LoVo (cell line): ENCODE measurements around the gene C17orf113.
"Not testable (repeated sequence)": the region's sequence is repeated elsewhere in the genome, so short reads cannot be mapped to it uniquely, and the experiment has no call there.

Source experiments
- DNase-seq: peaks from one replicate; pipeline ENCODE4 v3.0.0-alpha.2; 2016; ENCODE audit warnings: low spot score

The C17orf113 gene

GRCh38 chr17:42016941-42017865 is 33.2 kb downstream of the C17orf113 start, which contains the start of gene DNAJC7:
Gene DNAJC7 (minus strand): TSS chr17:42017439. CDS start chr17:42017416, 23 bp downstream.
- peak; percentile 90 for DNase-seq

GRCh38 chr17:42016411-42016831 is 34.0 kb downstream of the C17orf113 start:
- peak; percentile 19 for DNase-seq

DNA sequence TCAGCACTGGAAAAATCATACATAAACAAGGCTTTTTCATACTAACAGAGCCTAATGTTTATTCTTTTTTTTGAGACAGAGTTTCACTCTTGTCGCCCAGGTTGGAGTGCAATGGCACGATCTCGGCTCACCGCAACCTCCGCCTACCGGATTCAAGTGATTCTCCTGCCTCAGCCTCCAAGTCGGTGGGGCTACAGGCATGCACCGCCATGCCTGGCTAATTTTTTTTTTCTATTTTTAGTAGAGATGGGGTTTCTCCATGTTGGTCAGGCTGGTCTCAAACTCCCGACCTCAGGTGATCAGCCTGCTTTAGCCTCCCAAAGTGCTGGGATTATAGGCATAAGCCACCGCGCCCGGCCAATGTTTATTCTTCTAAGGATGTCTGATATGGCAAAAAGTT is 36.7 kb downstream of the C17orf113 start:
- not testable (repeated sequence) for DNase-seq

- DNase-seq, result not testable (repeated sequence)
These were observed 38.0 kb downstream of the C17orf113 start for GRCh38 chr17:42012363-42012762.

GRCh38 chr17:42010898-42011516 is 39.4 kb downstream of the C17orf113 start:
- no peak for DNase-seq

DNA sequence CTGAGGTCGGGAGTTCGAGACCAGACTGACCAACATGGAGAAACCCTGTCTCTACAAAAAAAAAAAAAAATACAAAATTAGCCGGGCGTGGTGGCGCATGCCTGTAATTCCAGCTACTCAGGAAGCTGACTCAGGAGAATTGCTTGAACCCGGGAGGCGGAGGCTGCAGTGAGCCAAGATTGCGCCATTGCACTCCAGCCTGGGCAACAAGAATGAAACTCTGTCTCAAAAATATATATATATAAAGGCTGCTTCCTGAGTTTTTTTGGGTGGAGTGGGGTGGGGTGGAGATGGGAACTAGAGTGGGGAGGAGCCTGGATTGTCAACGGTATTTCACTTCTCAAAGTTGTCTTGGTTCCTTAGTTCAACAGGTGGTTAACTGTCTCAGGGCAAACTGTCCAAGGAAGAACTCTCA is 40.1 kb downstream of the C17orf113 start:
- not testable (repeated sequence) for DNase-seq

GRCh38 chr17:42009170-42009569 is 41.2 kb downstream of the C17orf113 start:
- no peak for DNase-seq

DNA sequence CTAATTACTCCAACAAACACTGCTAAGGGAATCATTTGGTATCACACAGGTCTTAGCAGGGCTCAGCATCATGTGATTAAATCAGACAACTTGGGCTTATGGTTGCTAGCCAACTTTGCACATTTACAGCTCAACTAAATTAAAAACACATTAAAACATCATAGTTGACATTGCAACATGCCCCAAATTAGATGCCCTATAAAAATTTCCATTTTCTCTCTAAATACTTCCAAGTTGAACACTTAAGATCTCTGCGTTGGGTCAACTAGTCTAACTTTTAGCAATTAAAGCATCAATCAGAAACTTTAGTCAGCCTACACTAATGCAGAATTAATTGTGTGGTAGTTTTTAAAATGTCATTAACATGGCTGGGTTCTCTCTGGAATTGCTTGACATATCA is 45.2 kb downstream of the C17orf113 start:
- DNase-seq, result no peak

DNA sequence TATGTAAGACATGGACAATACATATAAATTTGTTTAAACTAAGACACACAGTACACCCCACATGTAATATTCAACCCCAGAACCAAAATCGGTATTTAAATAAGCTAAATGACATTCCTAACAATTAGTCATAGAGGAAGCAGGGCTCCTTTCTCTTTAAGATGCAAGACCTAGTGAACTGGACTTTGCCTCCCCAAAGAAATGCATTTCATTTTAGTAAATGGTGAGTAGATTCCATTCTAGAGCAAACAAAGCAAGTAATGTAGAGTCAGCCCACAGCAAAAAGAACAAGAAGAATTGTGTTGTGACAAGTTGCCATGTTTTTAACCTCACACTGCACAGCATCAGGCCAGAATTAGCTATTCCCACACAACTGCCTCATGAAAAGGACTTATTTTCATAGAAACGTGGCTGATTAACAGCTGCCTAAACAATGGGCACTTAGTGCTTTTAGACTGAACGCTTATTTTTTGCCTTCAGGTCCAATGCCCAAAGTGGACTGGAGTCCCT is 47.6 kb downstream of the C17orf113 start:
- DNase-seq, result peak; percentile 30

DNA sequence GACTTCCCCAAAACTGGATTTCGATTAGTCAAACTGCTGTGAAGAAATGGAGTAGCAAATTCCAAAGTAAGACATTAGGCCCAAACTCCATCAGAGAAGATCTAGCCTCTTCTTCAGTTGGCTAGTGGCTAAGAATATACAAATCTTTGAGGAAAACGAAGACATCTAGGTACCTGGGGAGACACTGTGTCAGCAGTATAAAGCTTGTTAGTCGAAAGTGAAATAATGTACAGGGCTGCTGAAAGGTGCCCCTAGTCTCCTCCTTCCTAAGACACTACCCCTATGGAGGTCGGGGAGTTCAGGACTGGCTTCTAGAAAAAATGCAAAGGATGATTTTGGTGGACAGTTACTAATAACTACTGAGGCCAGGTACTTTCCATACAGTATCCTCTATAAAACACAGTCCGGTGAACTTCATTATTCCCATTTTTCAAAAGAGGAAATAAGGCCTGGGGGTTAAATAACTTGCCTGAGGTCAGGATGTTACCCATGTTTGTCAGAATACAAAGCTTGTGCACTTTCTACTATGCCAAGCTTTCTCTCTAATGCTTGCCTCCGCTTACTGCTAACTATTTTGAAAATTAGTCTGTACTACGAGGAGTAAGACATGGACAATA is 48.1 kb downstream of the C17orf113 start:
- DNase-seq, result no peak

GRCh38 chr17:42001729-42002128 is 48.7 kb downstream of the C17orf113 start:
- DNase-seq, result no peak

DNA sequence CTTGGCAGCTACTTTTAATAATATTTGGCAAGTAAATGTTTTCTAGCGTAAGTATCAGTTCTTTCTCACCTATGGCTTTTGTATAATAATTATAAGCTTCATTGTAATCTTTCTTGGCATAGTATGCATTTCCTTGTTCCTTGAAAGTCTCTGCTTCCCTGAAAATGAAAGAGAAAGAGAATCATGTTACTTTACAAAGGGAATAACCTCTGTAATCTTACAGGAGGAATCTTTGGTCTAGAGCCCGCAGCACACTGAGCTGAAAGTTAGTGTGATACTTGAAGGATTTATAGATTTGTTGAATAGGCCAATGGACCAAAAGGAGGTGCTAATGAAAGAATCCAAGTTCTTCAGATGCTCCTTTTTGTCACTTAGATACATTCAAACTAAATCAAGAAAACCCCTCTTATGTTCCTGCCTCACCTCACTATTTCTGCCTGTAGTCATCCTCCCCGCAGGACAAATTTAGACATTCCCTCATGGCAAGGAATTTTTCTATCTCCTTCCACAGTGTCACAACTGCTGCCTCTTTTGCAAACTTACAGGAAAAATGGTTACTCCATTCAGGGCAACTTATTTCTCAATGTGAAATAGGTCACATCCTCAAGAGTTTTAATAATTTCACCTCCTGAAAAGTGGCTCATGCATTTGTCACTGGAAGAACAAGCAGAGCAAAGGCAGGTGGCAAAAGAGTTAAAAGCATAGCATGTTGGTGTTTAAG is 49.8 kb downstream of the C17orf113 start:
- no peak for DNase-seq

- no peak for DNase-seq
These were observed 51.9 kb downstream of the C17orf113 start for GRCh38 chr17:41998497-41998896.

DNA sequence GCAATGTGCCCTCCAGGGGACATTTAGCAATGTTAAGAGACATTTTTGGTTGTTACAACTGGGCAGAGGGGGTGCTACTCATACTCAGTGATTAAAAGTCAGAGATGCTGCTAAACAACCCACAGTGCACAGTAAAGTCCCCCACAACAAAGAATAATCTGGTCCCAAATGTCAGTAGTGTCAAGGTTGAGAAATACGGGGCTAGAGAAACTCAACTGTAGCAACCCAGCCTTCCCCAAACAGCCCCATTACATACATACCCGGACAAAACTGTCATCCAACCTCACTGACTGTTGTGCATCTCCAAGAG is 53.6 kb downstream of the C17orf113 start:
- DNase-seq, result no peak

GRCh38 chr17:41992576-41992975 is 57.8 kb downstream of the C17orf113 start:
- DNase-seq, result no peak

DNA sequence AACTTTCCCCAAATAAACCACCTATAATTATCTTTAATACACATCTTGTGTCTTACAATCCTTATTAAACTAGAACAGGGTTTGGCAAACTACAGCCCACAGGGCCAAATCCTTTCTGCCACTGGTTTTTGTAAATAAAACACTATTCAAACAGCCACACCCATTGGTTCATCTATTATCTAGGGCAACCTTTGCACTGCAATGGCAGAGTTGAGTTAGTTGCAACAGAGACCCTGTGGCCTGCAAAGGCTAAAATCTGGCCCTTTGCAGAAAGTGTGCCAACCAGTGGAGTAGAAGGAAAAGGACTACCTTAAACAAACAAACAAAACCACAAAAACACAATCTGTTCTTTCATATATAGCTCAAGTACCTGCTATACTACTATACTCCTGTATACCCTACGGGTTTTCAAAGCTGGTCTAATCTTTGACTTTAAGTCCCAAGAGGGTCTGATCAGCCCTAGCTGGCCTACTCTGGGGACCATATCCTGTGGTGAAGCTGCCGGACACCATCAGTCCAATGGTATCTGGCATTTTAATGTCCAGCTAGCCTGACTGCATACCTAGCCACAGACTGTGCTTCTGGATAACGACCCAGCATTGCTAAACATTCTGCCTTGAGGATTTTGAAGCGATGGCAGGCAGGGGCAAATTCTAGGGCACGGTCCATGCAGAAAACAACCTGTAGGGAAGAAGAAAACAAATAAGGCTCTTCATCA is 60.5 kb downstream of the C17orf113 start:
- DNase-seq, result no peak

- no peak for DNase-seq
These were observed 62.0 kb downstream of the C17orf113 start for GRCh38 chr17:41988418-41988817.
